Activated naive CD4-positive, alpha-beta T cell treated with anti-CD3 and anti-CD28 coated beads, Interleukin-2, amount 10 ng/mL, durations not matched to agents 5 hours and 36 hours (primary cell): ENCODE measurements around the gene ALPL. TPM values are rescaled to one million over a fixed set of nuclear protein-coding genes. Genes with fewer than 3 reads are reported as not detected.

Experiments used
- total RNA-seq, 2 experiments: library from RNA; stranded (reverse); gene quantifications; one replicate each; pipeline ENCODE4 v1.2.3, GENCODE V29; 2021

Gene ALPL
- not detected for total RNA-seq

GRCh38 chr1:21509351-21510112 is at the start of gene ALPL:
TSS of gene ALPL (plus strand) at chr1:21509423. CDS start at chr1:21554082, 44,659 bp downstream.

Other genes with a start within 250 kb of the ALPL start
- 10 to 100 TPM; 72.3 to 79.0 TPM for gene ECE1, start 219.0 kb upstream of the ALPL start, total RNA-seq
- gene NBPF3, start 69.3 kb upstream of the ALPL start, total RNA-seq: 1 to 10 TPM; 4.0 to 4.4 TPM
- gene RAP1GAP, start 159.9 kb downstream of the ALPL start, total RNA-seq: under 1 TPM; 0.53 to 0.55 TPM